ENCODE measurements around the gene CSHL1. TPM values are rescaled to one million over a fixed set of nuclear protein-coding genes. Genes with fewer than 3 reads are reported as not detected.
"Not testable (repeated sequence)": the region's sequence is repeated elsewhere in the genome, so short reads cannot be mapped to it uniquely, and the experiment has no call there.

Gene CSHL1
- polyA plus RNA-seq, 1 donor from 2014 or later, result not detected

GRCh38 chr17:63919311-63919723, 8.3 kb upstream of the CSHL1 start:
- Histone ChIP-seq H3K9ac (ENCODE audit: low read length) (no peak overlapping the region), H3K27me3 (ENCODE audit: insufficient read depth, low read depth, low read length) (no peaks in the 10 kb centered on the region), H3K9me2 (ENCODE audit: insufficient read depth, low read length) (no peaks in the 10 kb centered on the region), H3F3A (ENCODE audit: insufficient read depth, low read length, poor library complexity, severe bottlenecking) (no peaks in the 10 kb centered on the region), H4K20me1 (ENCODE audit: insufficient read depth) (no peaks in the 10 kb centered on the region), H3K36me3 (ENCODE audit: insufficient read depth, low read length) (no peaks in the 10 kb centered on the region), H2AFZ (ENCODE audit: low read depth, low read length) (no peak overlapping the region), H3K27ac (ENCODE audit: low read length) (no peak overlapping the region), H3K4me3 (ENCODE audit: low read length) (no peak overlapping the region), H3K9me3 (ENCODE audit: low read length) (no peaks in the 10 kb centered on the region), H3K79me2 (replicated peaks; ENCODE audit: insufficient read depth, low read length) (no peaks in the 10 kb centered on the region), H3K4me2 (ENCODE audit: low read length) (no peak overlapping the region)
- TF ChIP-seq EP300 (conservative IDR thresholded peaks at IDR 0.05; ENCODE audit: poor library complexity, severe bottlenecking), result no peak
- no peak for TF ChIP-seq EZH2 (IDR thresholded peaks at IDR 0.05; ENCODE audit: borderline replicate concordance, insufficient read depth, low read length, poor library complexity, severe bottlenecking)
- TF ChIP-seq MXI1 (conservative IDR thresholded peaks at IDR 0.05; ENCODE audit: poor library complexity, severe bottlenecking), result no peak
- TF ChIP-seq, protein P1, sequence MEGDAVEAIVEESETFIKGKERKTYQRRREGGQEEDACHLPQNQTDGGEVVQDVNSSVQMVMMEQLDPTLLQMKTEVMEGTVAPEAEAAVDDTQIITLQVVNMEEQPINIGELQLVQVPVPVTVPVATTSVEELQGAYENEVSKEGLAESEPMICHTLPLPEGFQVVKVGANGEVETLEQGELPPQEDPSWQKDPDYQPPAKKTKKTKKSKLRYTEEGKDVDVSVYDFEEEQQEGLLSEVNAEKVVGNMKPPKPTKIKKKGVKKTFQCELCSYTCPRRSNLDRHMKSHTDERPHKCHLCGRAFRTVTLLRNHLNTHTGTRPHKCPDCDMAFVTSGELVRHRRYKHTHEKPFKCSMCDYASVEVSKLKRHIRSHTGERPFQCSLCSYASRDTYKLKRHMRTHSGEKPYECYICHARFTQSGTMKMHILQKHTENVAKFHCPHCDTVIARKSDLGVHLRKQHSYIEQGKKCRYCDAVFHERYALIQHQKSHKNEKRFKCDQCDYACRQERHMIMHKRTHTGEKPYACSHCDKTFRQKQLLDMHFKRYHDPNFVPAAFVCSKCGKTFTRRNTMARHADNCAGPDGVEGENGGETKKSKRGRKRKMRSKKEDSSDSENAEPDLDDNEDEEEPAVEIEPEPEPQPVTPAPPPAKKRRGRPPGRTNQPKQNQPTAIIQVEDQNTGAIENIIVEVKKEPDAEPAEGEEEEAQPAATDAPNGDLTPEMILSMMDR (IDR thresholded peaks at IDR 0.05; ENCODE audit: poor library complexity, severe bottlenecking), result peak; percentile 71
- no peak for TF ChIP-seq REST (IDR thresholded peaks at IDR 0.05; ENCODE audit: borderline replicate concordance)
- peak; percentile 72 for TF ChIP-seq SMC3 (conservative IDR thresholded peaks at IDR 0.05; ENCODE audit: poor library complexity)
- TF ChIP-seq TAF1 (IDR thresholded peaks at IDR 0.05; ENCODE audit: low read depth), result no peak
- TF ChIP-seq POLR2AphosphoS5 (IDR thresholded peaks at IDR 0.05), result no peak
- TF ChIP-seq RAD21 (conservative IDR thresholded peaks at IDR 0.05), result peak; percentile 70

GRCh38 chr17:63918789-63919305, 7.8 kb upstream of the CSHL1 start, which contains the start of gene GH1:
TSS of gene GH1 (minus strand) at chr17:63918839. CDS start at chr17:63918776, 63 bp downstream.
- not testable (repeated sequence) for H3K4me3 ChIP-seq (ENCODE audit: low read length)

DNA sequence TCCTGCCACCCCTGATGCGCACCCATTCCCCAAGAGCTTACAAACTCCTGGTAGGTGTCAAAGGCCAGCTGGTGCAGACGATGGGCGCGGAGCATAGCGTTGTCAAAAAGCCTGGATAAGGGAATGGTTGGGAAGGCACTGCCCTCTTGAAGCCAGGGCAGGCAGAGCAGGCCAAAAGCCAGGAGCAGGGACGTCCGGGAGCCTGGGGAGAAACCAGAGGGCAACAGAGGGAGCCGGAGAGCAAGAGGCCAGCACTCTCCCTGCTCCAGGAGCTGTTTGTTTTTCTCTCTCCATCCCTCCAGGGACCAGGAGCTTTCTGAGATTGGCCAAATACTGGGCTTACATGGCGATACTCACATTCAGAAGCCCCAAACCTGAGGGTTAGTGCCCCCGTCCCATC, 7.2 kb upstream of the CSHL1 start:
- H3K9me2 ChIP-seq (ENCODE audit: insufficient read depth, low read length), result no peaks in the 10 kb centered on the region
- H3K9me3 ChIP-seq (ENCODE audit: low read length), result no peaks in the 10 kb centered on the region
- no peaks in the 10 kb centered on the region for H4K20me1 ChIP-seq (ENCODE audit: insufficient read depth)
- H3K4me3 ChIP-seq (ENCODE audit: low read length), result no peak overlapping the region
- no peak overlapping the region for H3K9ac ChIP-seq (ENCODE audit: low read length)
- no peak for TF ChIP-seq MXI1 (conservative IDR thresholded peaks at IDR 0.05; ENCODE audit: poor library complexity, severe bottlenecking)
- no peak for TF ChIP-seq SMC3 (conservative IDR thresholded peaks at IDR 0.05; ENCODE audit: poor library complexity)
- TF ChIP-seq, protein P1 (IDR thresholded peaks at IDR 0.05; ENCODE audit: poor library complexity, severe bottlenecking), result no peak
- TF ChIP-seq EZH2 (IDR thresholded peaks at IDR 0.05; ENCODE audit: borderline replicate concordance, insufficient read depth, low read length, poor library complexity, severe bottlenecking), result no peak
- no peak for TF ChIP-seq EP300 (conservative IDR thresholded peaks at IDR 0.05; ENCODE audit: poor library complexity, severe bottlenecking)
- TF ChIP-seq RAD21 (conservative IDR thresholded peaks at IDR 0.05), result no peak
- TF ChIP-seq TAF1 (IDR thresholded peaks at IDR 0.05; ENCODE audit: low read depth), result no peak
- no peak for TF ChIP-seq POLR2AphosphoS5 (IDR thresholded peaks at IDR 0.05)
- no peak for TF ChIP-seq REST (IDR thresholded peaks at IDR 0.05; ENCODE audit: borderline replicate concordance)
- no peaks in the 10 kb centered on the region for H3K79me2 ChIP-seq (replicated peaks; ENCODE audit: insufficient read depth, low read length)
- no peak overlapping the region for H3K27ac ChIP-seq (ENCODE audit: low read length)
- no peak overlapping the region for H3K4me2 ChIP-seq (ENCODE audit: low read length)
- H3K27me3 ChIP-seq (ENCODE audit: insufficient read depth, low read depth, low read length), result no peaks in the 10 kb centered on the region
- H3F3A ChIP-seq (ENCODE audit: insufficient read depth, low read length, poor library complexity, severe bottlenecking), result no peaks in the 10 kb centered on the region
- no peak overlapping the region for H2AFZ ChIP-seq (ENCODE audit: low read depth, low read length)
- no peaks in the 10 kb centered on the region for H3K36me3 ChIP-seq (ENCODE audit: insufficient read depth, low read length)

More at GRCh38 chr17:63918789-63919305, 7.8 kb upstream of the CSHL1 start, which contains the start of gene GH1:
- not testable (repeated sequence) for H3K27ac ChIP-seq (ENCODE audit: low read length); H3K9me3 ChIP-seq (ENCODE audit: low read length); H4K20me1 ChIP-seq (ENCODE audit: insufficient read depth); H3K36me3 ChIP-seq (ENCODE audit: insufficient read depth, low read length); H3K4me2 ChIP-seq (ENCODE audit: low read length); H2AFZ ChIP-seq (ENCODE audit: low read depth, low read length); H3F3A ChIP-seq (ENCODE audit: insufficient read depth, low read length, poor library complexity, severe bottlenecking); H3K9me2 ChIP-seq (ENCODE audit: insufficient read depth, low read length); H3K9ac ChIP-seq (ENCODE audit: low read length); H3K79me2 ChIP-seq (replicated peaks; ENCODE audit: insufficient read depth, low read length); H3K27me3 ChIP-seq (ENCODE audit: insufficient read depth, low read depth, low read length)
